Measurements from ENCODE around the gene LAMA1.

LAMA1 gene

DNA sequence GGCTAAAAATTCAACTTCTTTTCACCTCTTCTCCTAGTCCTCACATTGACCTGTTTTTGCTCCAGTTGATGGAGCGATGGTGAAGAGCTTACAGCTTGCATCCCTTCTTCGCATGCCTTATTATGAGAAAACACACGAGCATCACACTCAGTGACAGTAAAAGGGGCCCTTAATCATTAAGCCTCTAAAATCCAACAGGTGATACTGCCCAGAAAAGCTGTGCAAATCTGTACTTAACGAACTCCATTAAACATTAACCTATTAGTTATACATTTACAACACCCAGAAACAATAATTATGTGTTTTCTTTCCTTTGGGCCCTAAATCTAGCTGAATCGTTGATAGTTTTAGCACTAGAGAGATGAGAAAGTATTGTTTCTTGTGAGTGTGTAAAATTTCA, 54.8 kb downstream of the LAMA1 start:
- DNase-seq (ENCODE audit: low read depth), result no peak
- no peak for TF ChIP-seq CTCF (IDR thresholded peaks at IDR 0.05; ENCODE audit: low read depth, low read length, missing control alignments)
- in situ Hi-C loops (cut with HindIII; ENCODE audit: low sequenced_read_pairs), result no loop called here
- no peak overlapping the region for H3K4me3 ChIP-seq (ENCODE audit: low read depth, low read length)

GRCh38 chr18:7062236-7062635, 55.4 kb downstream of the LAMA1 start:
- in situ Hi-C loops (cut with HindIII; ENCODE audit: low sequenced_read_pairs), result no loop called here

GRCh38 chr18:7059276-7059675, 58.3 kb downstream of the LAMA1 start:
- no peak for DNase-seq (ENCODE audit: low read depth)

More at GRCh38 chr18:7062236-7062635, 55.4 kb downstream of the LAMA1 start:
- no peak for TF ChIP-seq CTCF (IDR thresholded peaks at IDR 0.05; ENCODE audit: low read depth, low read length, missing control alignments)
- no peak for DNase-seq (ENCODE audit: low read depth)
- H3K4me3 ChIP-seq (ENCODE audit: low read depth, low read length), result no peak overlapping the region

GRCh38 chr18:7056026-7056425, 61.6 kb downstream of the LAMA1 start:
- DNase-seq (ENCODE audit: low read depth), result no peak
- no peak overlapping the region for H3K4me3 ChIP-seq (ENCODE audit: low read depth, low read length)
- in situ Hi-C loops (cut with HindIII; ENCODE audit: low sequenced_read_pairs), result no loop called here
- TF ChIP-seq CTCF (IDR thresholded peaks at IDR 0.05; ENCODE audit: low read depth, low read length, missing control alignments), result no peak

More at GRCh38 chr18:7059276-7059675, 58.3 kb downstream of the LAMA1 start:
- H3K4me3 ChIP-seq (ENCODE audit: low read depth, low read length), result no peak overlapping the region
- in situ Hi-C loops (cut with HindIII; ENCODE audit: low sequenced_read_pairs), result no loop called here
- no peak for TF ChIP-seq CTCF (IDR thresholded peaks at IDR 0.05; ENCODE audit: low read depth, low read length, missing control alignments)

GRCh38 chr18:7049951-7050350, 67.6 kb downstream of the LAMA1 start:
- TF ChIP-seq CTCF (IDR thresholded peaks at IDR 0.05; ENCODE audit: low read depth, low read length, missing control alignments), result no peak
- no peak overlapping the region for H3K4me3 ChIP-seq (ENCODE audit: low read depth, low read length)
- no peak for DNase-seq (ENCODE audit: low read depth)
- in situ Hi-C loops (cut with HindIII; ENCODE audit: low sequenced_read_pairs), result no loop called here

DNA sequence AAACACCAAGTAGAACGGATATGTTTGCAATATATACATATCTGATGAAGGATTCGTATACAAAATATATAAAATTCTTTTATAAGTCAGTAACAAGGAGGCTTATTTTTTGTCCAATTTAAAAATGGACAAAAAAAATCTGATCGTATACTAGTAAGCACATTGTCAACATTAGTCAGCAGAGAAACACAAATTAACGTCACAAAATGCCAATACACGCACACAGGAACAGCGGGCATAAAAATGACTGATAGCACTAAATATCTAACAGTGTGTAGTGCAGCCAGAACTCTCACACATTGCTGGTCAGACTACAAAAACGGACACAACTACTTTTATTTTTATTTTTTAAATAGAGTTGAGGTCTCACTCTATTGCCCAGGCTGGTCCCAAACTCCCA, 69.5 kb downstream of the LAMA1 start:
- in situ Hi-C loops (cut with HindIII; ENCODE audit: low sequenced_read_pairs), result no loop called here
- no peak for DNase-seq (ENCODE audit: low read depth)
- H3K4me3 ChIP-seq (ENCODE audit: low read depth, low read length), result no peak overlapping the region
- TF ChIP-seq CTCF (IDR thresholded peaks at IDR 0.05; ENCODE audit: low read depth, low read length, missing control alignments), result no peak

GRCh38 chr18:7047336-7047735, 70.3 kb downstream of the LAMA1 start:
- TF ChIP-seq CTCF (IDR thresholded peaks at IDR 0.05; ENCODE audit: low read depth, low read length, missing control alignments), result no peak
- in situ Hi-C loops (cut with HindIII; ENCODE audit: low sequenced_read_pairs), result no loop called here
- H3K4me3 ChIP-seq (ENCODE audit: low read depth, low read length), result no peak overlapping the region
- no peak for DNase-seq (ENCODE audit: low read depth)
